NCI-H146 treated with DMSO at 0.1 percent for 48 hours (cell line): ENCODE measurements around the gene DMTF1.

Source experiments
- DNase-seq: peaks from one replicate; lab custom pipeline; 2025; ENCODE audit not compliant: unreplicated experiment; lab: John Stamatoyannopoulos, UW

Gene DMTF1

GRCh38 chr7:87146740-87147386 lies 5.4 kb upstream of the DMTF1 start:
- DNase-seq, result no peak

GRCh38 chr7:87147500-87147899 lies 4.8 kb upstream of the DMTF1 start:
- DNase-seq, result no peak

- no peak for DNase-seq
These were observed 3.8 kb upstream of the DMTF1 start for GRCh38 chr7:87148332-87148955.

- DNase-seq, result no peak
These were observed 1.1 kb upstream of the DMTF1 start for GRCh38 chr7:87151002-87151728.

GRCh38 chr7:87151729-87152111 lies 533 bp upstream of the DMTF1 start:
- no peak for DNase-seq

- DNase-seq, result peak; percentile 67
These were observed 816 bp downstream of the DMTF1 start for GRCh38 chr7:87152897-87153641.

- DNase-seq, result no peak
These were observed 1.9 kb downstream of the DMTF1 start for GRCh38 chr7:87154166-87154565.

- no peak for DNase-seq
These were observed 2.3 kb downstream of the DMTF1 start for GRCh38 chr7:87154569-87154968.

- DNase-seq, result no peak
These were observed 3.5 kb downstream of the DMTF1 start for GRCh38 chr7:87155788-87156187.

GRCh38 chr7:87156709-87157108 lies 4.5 kb downstream of the DMTF1 start:
- DNase-seq, result no peak

GRCh38 chr7:87159538-87159937 lies 7.3 kb downstream of the DMTF1 start:
- no peak for DNase-seq

GRCh38 chr7:87164433-87164832 lies 12.2 kb downstream of the DMTF1 start:
- no peak for DNase-seq

GRCh38 chr7:87170828-87171227 lies 18.6 kb downstream of the DMTF1 start:
- no peak for DNase-seq

- no peak for DNase-seq
These were observed 19.2 kb downstream of the DMTF1 start for GRCh38 chr7:87171282-87171934.

- DNase-seq, result no peak
These were observed 21.2 kb downstream of the DMTF1 start for GRCh38 chr7:87173471-87173870.

GRCh38 chr7:87178320-87178719 lies 26.1 kb downstream of the DMTF1 start:
- DNase-seq, result no peak

- no peak for DNase-seq
These were observed 26.9 kb downstream of the DMTF1 start for GRCh38 chr7:87179180-87179579.

GRCh38 chr7:87187120-87187519 lies 34.9 kb downstream of the DMTF1 start:
- DNase-seq, result no peak

GRCh38 chr7:87188930-87189329 lies 36.7 kb downstream of the DMTF1 start:
- no peak for DNase-seq

GRCh38 chr7:87190783-87191182 lies 38.5 kb downstream of the DMTF1 start:
- no peak for DNase-seq
